ENCODE measurements around the gene RAD51AP2.
"Not testable (repeated sequence)": the region's sequence is repeated elsewhere in the genome, so short reads cannot be mapped to it uniquely, and the experiment has no call there.

RAD51AP2 gene

GRCh38 chr2:17518212-17519154 lies at the start of gene RAD51AP2:
RAD51AP2 (minus strand) TSS chr2:17518440; CDS start chr2:17518415, 25 bp downstream.
- no peak for DNase-seq

- not testable (repeated sequence) for DNase-seq
Observed at GRCh38 chr2:17565726-17566125, 47.5 kb upstream of the RAD51AP2 start.

- no peak for DNase-seq
Observed at GRCh38 chr2:17558878-17559277, 40.6 kb upstream of the RAD51AP2 start.

GRCh38 chr2:17558053-17558452 lies 39.8 kb upstream of the RAD51AP2 start:
- DNase-seq, result no peak

- DNase-seq, result no peak
Observed at GRCh38 chr2:17557596-17557995, 39.4 kb upstream of the RAD51AP2 start.

- no peak for DNase-seq
Observed at GRCh38 chr2:17555150-17555549, 36.9 kb upstream of the RAD51AP2 start.

GRCh38 chr2:17550907-17551306 lies 32.7 kb upstream of the RAD51AP2 start:
- DNase-seq, result no peak

- DNase-seq, result no peak
Observed at GRCh38 chr2:17547737-17548136, 29.5 kb upstream of the RAD51AP2 start.

GRCh38 chr2:17547237-17547636 lies 29.0 kb upstream of the RAD51AP2 start:
- DNase-seq, result no peak

- no peak for DNase-seq
Observed at GRCh38 chr2:17545680-17546613, 27.7 kb upstream of the RAD51AP2 start.

- no peak for DNase-seq
Observed at GRCh38 chr2:17544256-17544655, 26.0 kb upstream of the RAD51AP2 start.

- DNase-seq, result no peak
Observed at GRCh38 chr2:17543848-17544247, 25.6 kb upstream of the RAD51AP2 start.

GRCh38 chr2:17543131-17543660 lies 25.0 kb upstream of the RAD51AP2 start:
- no peak for DNase-seq

GRCh38 chr2:17542471-17542870 lies 24.2 kb upstream of the RAD51AP2 start:
- DNase-seq, result no peak

GRCh38 chr2:17541531-17541950 lies 23.3 kb upstream of the RAD51AP2 start:
- no peak for DNase-seq

- no peak for DNase-seq
Observed at GRCh38 chr2:17540813-17541530, 22.7 kb upstream of the RAD51AP2 start.

GRCh38 chr2:17540093-17540812 lies 22.0 kb upstream of the RAD51AP2 start, which contains the start of gene VSNL1:
VSNL1 (plus strand) TSS chr2:17540696; CDS start chr2:17592075, 51,379 bp downstream.
- no peak for DNase-seq

GRCh38 chr2:17539611-17540092 lies 21.4 kb upstream of the RAD51AP2 start:
- no peak for DNase-seq

- peak; percentile 3 for DNase-seq
Observed at GRCh38 chr2:17538844-17539554, 20.8 kb upstream of the RAD51AP2 start.

GRCh38 chr2:17538022-17538843 lies 20.0 kb upstream of the RAD51AP2 start:
- no peak for DNase-seq

Data from KG1 (cell line).